Measurements from ENCODE around the gene ATP10D.
"Not testable (repeated sequence)": the region's sequence is repeated elsewhere in the genome, so short reads cannot be mapped to it uniquely, and the experiment has no call there.

ATP10D gene

GRCh38 chr4:47490550-47490949 is 5.5 kb downstream of the ATP10D start:
- peak; percentile 28 for DNase-seq

GRCh38 chr4:47493238-47494123 is 8.4 kb downstream of the ATP10D start:
- DNase-seq: no peak

- no peak for DNase-seq
Measured at GRCh38 chr4:47494124-47494430, 9.0 kb downstream of the ATP10D start.

- no peak for DNase-seq
Measured at GRCh38 chr4:47498899-47499298, 13.8 kb downstream of the ATP10D start.

GRCh38 chr4:47499700-47500099 is 14.6 kb downstream of the ATP10D start:
- DNase-seq: no peak

GRCh38 chr4:47500776-47501175 is 15.7 kb downstream of the ATP10D start:
- no peak for DNase-seq

- DNase-seq: no peak
Measured at GRCh38 chr4:47505147-47505546, 20.1 kb downstream of the ATP10D start.

GRCh38 chr4:47505666-47506065 is 20.6 kb downstream of the ATP10D start:
- no peak for DNase-seq

- peak; percentile 20 for DNase-seq
Measured at GRCh38 chr4:47510506-47511143, 25.6 kb downstream of the ATP10D start.

- DNase-seq: no peak
Measured at GRCh38 chr4:47513461-47513860, 28.4 kb downstream of the ATP10D start.

GRCh38 chr4:47519239-47519883 is 34.3 kb downstream of the ATP10D start:
- DNase-seq: peak; percentile 17

GRCh38 chr4:47525154-47525819 is 40.2 kb downstream of the ATP10D start:
- DNase-seq: no peak

- no peak for DNase-seq
Measured at GRCh38 chr4:47526281-47526680, 41.2 kb downstream of the ATP10D start.

GRCh38 chr4:47528646-47529045 is 43.6 kb downstream of the ATP10D start:
- DNase-seq: not testable (repeated sequence)

- DNase-seq: no peak
Measured at GRCh38 chr4:47530801-47531200, 45.7 kb downstream of the ATP10D start.

- DNase-seq: peak; percentile 41
Measured at GRCh38 chr4:47531241-47531953, 46.3 kb downstream of the ATP10D start.

GRCh38 chr4:47531954-47532321 is 46.9 kb downstream of the ATP10D start:
- no peak for DNase-seq

- no peak for DNase-seq
Measured at GRCh38 chr4:47532658-47533057, 47.6 kb downstream of the ATP10D start.

- no peak for DNase-seq
Measured at GRCh38 chr4:47533689-47534347, 48.7 kb downstream of the ATP10D start.

- no peak for DNase-seq
Measured at GRCh38 chr4:47534772-47535171, 49.7 kb downstream of the ATP10D start.

- DNase-seq: no peak
Measured at GRCh38 chr4:47535567-47536147, 50.6 kb downstream of the ATP10D start.

- no peak for DNase-seq
Measured at GRCh38 chr4:47536966-47537365, 51.9 kb downstream of the ATP10D start.
